ENCODE results near the gene ITGB1BP2. TPM values are rescaled to one million over a fixed set of nuclear protein-coding genes. Genes with fewer than 3 reads are reported as not detected.

Gene ITGB1BP2
- total and polyA plus RNA-seq, 2 of the 13 experiments (the other 11 are each of a cell fraction or from before 2014, with no cell fraction given) = 0.90 to 2.2 TPM

GRCh38 chrX:71283403-71284143, 18.0 kb upstream of the ITGB1BP2 start, which contains the start of gene NONO (continued):
- TF ChIP-seq, protein P1, sequence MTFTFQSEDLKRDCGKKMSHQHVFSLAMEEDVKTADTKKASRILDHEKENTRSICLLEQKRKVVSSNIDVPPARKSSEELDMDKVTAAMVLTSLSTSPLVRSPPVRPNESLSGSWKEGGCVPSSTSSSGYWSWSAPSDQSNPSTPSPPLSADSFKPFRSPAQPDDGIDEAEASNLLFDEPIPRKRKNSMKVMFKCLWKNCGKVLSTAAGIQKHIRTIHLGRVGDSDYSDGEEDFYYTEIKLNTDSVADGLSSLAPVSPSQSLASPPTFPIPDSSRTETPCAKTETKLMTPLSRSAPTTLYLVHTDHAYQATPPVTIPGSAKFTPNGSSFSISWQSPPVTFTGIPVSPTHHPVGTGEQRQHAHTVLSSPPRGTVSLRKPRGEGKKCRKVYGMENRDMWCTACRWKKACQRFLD (CRISPR knock-in tag; IDR thresholded peaks at IDR 0.05; ENCODE audit: borderline replicate concordance) = no peak
- no peak for TF ChIP-seq ARNT2 (CRISPR knock-in tag; IDR thresholded peaks at IDR 0.05; ENCODE audit: low read depth)
- TF ChIP-seq, protein P2, sequence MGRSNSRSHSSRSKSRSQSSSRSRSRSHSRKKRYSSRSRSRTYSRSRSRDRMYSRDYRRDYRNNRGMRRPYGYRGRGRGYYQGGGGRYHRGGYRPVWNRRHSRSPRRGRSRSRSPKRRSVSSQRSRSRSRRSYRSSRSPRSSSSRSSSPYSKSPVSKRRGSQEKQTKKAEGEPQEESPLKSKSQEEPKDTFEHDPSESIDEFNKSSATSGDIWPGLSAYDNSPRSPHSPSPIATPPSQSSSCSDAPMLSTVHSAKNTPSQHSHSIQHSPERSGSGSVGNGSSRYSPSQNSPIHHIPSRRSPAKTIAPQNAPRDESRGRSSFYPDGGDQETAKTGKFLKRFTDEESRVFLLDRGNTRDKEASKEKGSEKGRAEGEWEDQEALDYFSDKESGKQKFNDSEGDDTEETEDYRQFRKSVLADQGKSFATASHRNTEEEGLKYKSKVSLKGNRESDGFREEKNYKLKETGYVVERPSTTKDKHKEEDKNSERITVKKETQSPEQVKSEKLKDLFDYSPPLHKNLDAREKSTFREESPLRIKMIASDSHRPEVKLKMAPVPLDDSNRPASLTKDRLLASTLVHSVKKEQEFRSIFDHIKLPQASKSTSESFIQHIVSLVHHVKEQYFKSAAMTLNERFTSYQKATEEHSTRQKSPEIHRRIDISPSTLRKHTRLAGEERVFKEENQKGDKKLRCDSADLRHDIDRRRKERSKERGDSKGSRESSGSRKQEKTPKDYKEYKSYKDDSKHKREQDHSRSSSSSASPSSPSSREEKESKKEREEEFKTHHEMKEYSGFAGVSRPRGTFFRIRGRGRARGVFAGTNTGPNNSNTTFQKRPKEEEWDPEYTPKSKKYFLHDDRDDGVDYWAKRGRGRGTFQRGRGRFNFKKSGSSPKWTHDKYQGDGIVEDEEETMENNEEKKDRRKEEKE (IDR thresholded peaks at IDR 0.05) = no peak
- 0 out of 2 replicates have a peak, but pooled peaks have one; percentile 50 for TF ChIP-seq MLXIP (CRISPR knock-in tag; IDR thresholded peaks at IDR 0.05; ENCODE audit: borderline replicate concordance)
- no peak for TF ChIP-seq ZNF614 (CRISPR knock-in tag; IDR thresholded peaks at IDR 0.05; ENCODE audit: borderline replicate concordance)
- TF ChIP-seq CBX1 (IDR thresholded peaks at IDR 0.05; ENCODE audit: low read depth) = no peak
- no peak for TF ChIP-seq KLF9 (CRISPR knock-in tag; IDR thresholded peaks at IDR 0.05; ENCODE audit: low read depth)
- TF ChIP-seq ASH2L (IDR thresholded peaks at IDR 0.05; ENCODE audit: insufficient read length, low read depth, low read length) = peak; percentile 75
- no peak for TF ChIP-seq ONECUT2 (CRISPR knock-in tag; IDR thresholded peaks at IDR 0.05)
- TF ChIP-seq ZNF207 (IDR thresholded peaks at IDR 0.05; ENCODE audit: borderline replicate concordance) = no peak
- TF ChIP-seq ZNF24 (IDR thresholded peaks at IDR 0.05) = no peak
- peak; percentile 59 for TF ChIP-seq CREM (IDR thresholded peaks at IDR 0.05)
- no peak for TF ChIP-seq CREM (CRISPR knock-in tag; IDR thresholded peaks at IDR 0.05)
- no peak for TF ChIP-seq SSRP1 (CRISPR knock-in tag; IDR thresholded peaks at IDR 0.05)
- no peak for TF ChIP-seq CBX5 (CRISPR knock-in tag; IDR thresholded peaks at IDR 0.05; ENCODE audit: borderline replicate concordance)
- no peak for TF ChIP-seq ZNF766 (CRISPR knock-in tag; IDR thresholded peaks at IDR 0.05; ENCODE audit: borderline replicate concordance)
- TF ChIP-seq ZNF781 (CRISPR knock-in tag; IDR thresholded peaks at IDR 0.05; ENCODE audit: borderline replicate concordance, not compliant biosample characterization) = no peak
- TF ChIP-seq, protein P3, sequence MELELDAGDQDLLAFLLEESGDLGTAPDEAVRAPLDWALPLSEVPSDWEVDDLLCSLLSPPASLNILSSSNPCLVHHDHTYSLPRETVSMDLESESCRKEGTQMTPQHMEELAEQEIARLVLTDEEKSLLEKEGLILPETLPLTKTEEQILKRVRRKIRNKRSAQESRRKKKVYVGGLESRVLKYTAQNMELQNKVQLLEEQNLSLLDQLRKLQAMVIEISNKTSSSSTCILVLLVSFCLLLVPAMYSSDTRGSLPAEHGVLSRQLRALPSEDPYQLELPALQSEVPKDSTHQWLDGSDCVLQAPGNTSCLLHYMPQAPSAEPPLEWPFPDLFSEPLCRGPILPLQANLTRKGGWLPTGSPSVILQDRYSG (CRISPR knock-in tag; IDR thresholded peaks at IDR 0.05) = peak; percentile 31; the same call in 1 of the 2 replicates
- TF ChIP-seq, protein P4, sequence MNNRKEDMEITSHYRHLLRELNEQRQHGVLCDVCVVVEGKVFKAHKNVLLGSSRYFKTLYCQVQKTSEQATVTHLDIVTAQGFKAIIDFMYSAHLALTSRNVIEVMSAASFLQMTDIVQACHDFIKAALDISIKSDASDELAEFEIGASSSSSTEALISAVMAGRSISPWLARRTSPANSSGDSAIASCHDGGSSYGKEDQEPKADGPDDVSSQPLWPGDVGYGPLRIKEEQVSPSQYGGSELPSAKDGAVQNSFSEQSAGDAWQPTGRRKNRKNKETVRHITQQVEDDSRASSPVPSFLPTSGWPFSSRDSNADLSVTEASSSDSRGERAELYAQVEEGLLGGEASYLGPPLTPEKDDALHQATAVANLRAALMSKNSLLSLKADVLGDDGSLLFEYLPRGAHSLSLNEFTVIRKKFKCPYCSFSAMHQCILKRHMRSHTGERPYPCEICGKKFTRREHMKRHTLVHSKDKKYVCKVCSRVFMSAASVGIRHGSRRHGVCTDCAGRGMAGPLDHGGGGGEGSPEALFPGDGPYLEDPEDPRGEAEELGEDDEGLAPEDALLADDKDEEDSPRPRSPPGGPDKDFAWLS (CRISPR knock-in tag; IDR thresholded peaks at IDR 0.05; ENCODE audit: borderline replicate concordance) = no peak
- no peak for TF ChIP-seq ZSCAN29 (CRISPR knock-in tag; conservative IDR thresholded peaks at IDR 0.05)
